Vagina (tissue), 2 donors: ENCODE results near the gene MUC6. TPM values are rescaled to one million over a fixed set of nuclear protein-coding genes. Genes with fewer than 3 reads are reported as not detected.

Source experiments
- DNase-seq, 2 donors: peaks; one replicate each; pipeline ENCODE4 v3.0.0-alpha.2; 2017; ENCODE audit errors: extremely low spot score in 2 of 2
- H3K27ac ChIP-seq: fragments of 200-600 bp; sonication (generic); one replicate; pipeline ENCODE4 v1.5.1; 2019
- H3K27me3 ChIP-seq: fragments of 200-600 bp; sonication (generic); one replicate; pipeline ENCODE4 v1.5.1; 2019
- H3K36me3 ChIP-seq, 2 donors: fragments of 200-600 bp; sonication (generic); one replicate each; pipeline ENCODE4 v1.5.1; 2017 to 2019
- H3K4me1 ChIP-seq: fragments of 200-600 bp; sonication (generic); one replicate; pipeline ENCODE4 v1.5.1; 2019
- H3K4me3 ChIP-seq, 2 donors: fragments of 200-600 bp; sonication (generic); 1 replicate in 1 of 2; 2 replicates in 1 of 2; pipeline ENCODE4 v1.5.1; 2016 to 2019
- H3K9me3 ChIP-seq: fragments of 200-600 bp; sonication (generic); one replicate; pipeline ENCODE4 v1.5.1; 2019
- CTCF ChIP-seq, 3 experiments: fragments of 450-650 bp in 2 of 3; fragments of 200-600 bp in 1 of 3; sonication (generic) in 1 of 3; IDR thresholded peaks; one replicate each; pipeline ENCODE4 v1.5.1; 2017 to 2019; ENCODE audit warnings: antibody characterized with exemption in 3 of 3, mild to moderate bottlenecking in 2 of 3, moderate library complexity in 2 of 3
- POLR2A ChIP-seq, 2 donors: fragments of 450-650 bp; IDR thresholded peaks; one replicate each; pipeline ENCODE4 v1.6.1; 2017; ENCODE audit warnings: antibody characterized with exemption in 2 of 2, mild to moderate bottlenecking in 2 of 2, moderate library complexity in 2 of 2
- POLR2AphosphoS5 ChIP-seq, 2 donors: sonication (generic); formaldehyde crosslinking; IDR thresholded peaks; one replicate each; pipeline ENCODE4 v1.9.0; 2017; ENCODE audit warnings: antibody characterized with exemption in 2 of 2, mild to moderate bottlenecking in 2 of 2, low read depth in 1 of 2; ENCODE audit not compliant: insufficient read depth in 1 of 2
- intact Hi-C: fragments of 100-400 bp; cut with DNase I; formaldehyde crosslinking; loops from one replicate; pipeline ENCODE4 v1.15.1; 2023
- total RNA-seq: library from RNA; depleted of rRNA; stranded (reverse); fragments of >200 nt; gene quantifications from one replicate; pipeline ENCODE4 v1.2.3, GENCODE V29; 2016

MUC6 gene
- total RNA-seq, 1 donor from 2014 or later, result not detected

GRCh38 chr11:1037506-1038055 is 1.1 kb upstream of the MUC6 start:
- H3K9me3 ChIP-seq, result no peaks in the 10 kb centered on the region
- no peak overlapping the region for H3K4me3 ChIP-seq
- intact Hi-C loops, result no loop called here
- H3K4me1 ChIP-seq, result no peaks in the 10 kb centered on the region
- no peak for TF ChIP-seq POLR2AphosphoS5 (IDR thresholded peaks at IDR 0.05; ENCODE audit: insufficient read depth in 1 of 2, low read depth in 1 of 2)
- H3K27me3 ChIP-seq, result no peaks in the 10 kb centered on the region
- no peak for DNase-seq
- H3K27ac ChIP-seq, result no peak overlapping the region
- H3K36me3 ChIP-seq, result no peaks in the 10 kb centered on the region

GRCh38 chr11:1036931-1037330 is 413 bp upstream of the MUC6 start:
- TF ChIP-seq CTCF (IDR thresholded peaks at IDR 0.05) (no peak), POLR2AphosphoS5 (IDR thresholded peaks at IDR 0.05; ENCODE audit: insufficient read depth in 1 of 2, low read depth in 1 of 2) (no peak), POLR2A (IDR thresholded peaks at IDR 0.05) (no peak)
- Histone ChIP-seq H3K36me3 (no peaks in the 10 kb centered on the region), H3K27me3 (no peaks in the 10 kb centered on the region), H3K9me3 (no peaks in the 10 kb centered on the region), H3K4me1 (no peaks in the 10 kb centered on the region), H3K27ac (no peak overlapping the region), H3K4me3 (no peak overlapping the region)
- intact Hi-C loops, result no loop called here
- DNase-seq, result no peak

- Histone ChIP-seq H3K36me3 (no peaks in the 10 kb centered on the region), H3K27ac (no peak overlapping the region), H3K4me3 (no peak overlapping the region), H3K27me3 (no peaks in the 10 kb centered on the region), H3K4me1 (no peaks in the 10 kb centered on the region), H3K9me3 (no peaks in the 10 kb centered on the region)
- TF ChIP-seq POLR2AphosphoS5 (IDR thresholded peaks at IDR 0.05; ENCODE audit: insufficient read depth in 1 of 2, low read depth in 1 of 2), result no peak
- no peak for TF ChIP-seq CTCF (IDR thresholded peaks at IDR 0.05)
- no peak for TF ChIP-seq POLR2A (IDR thresholded peaks at IDR 0.05)
- DNase-seq, result no peak
- intact Hi-C loops, result no loop called here
These were observed 788 bp downstream of the MUC6 start for GRCh38 chr11:1035577-1036283.

- TF ChIP-seq POLR2A (IDR thresholded peaks at IDR 0.05), result no peak
- no peaks in the 10 kb centered on the region for H3K9me3 ChIP-seq
- no peaks in the 10 kb centered on the region for H3K36me3 ChIP-seq
- H3K4me1 ChIP-seq, result no peaks in the 10 kb centered on the region
- intact Hi-C loops, result no loop called here
- H3K27ac ChIP-seq, result no peak overlapping the region
- H3K4me3 ChIP-seq, result no peak overlapping the region
- no peak for DNase-seq
- no peaks in the 10 kb centered on the region for H3K27me3 ChIP-seq
These were observed 1.8 kb downstream of the MUC6 start for GRCh38 chr11:1034456-1035295.

- Histone ChIP-seq H3K9me3 (no peaks in the 10 kb centered on the region), H3K27me3 (no peaks in the 10 kb centered on the region), H3K36me3 (no peaks in the 10 kb centered on the region), H3K27ac (no peak overlapping the region), H3K4me1 (no peaks in the 10 kb centered on the region), H3K4me3 (no peak overlapping the region)
- DNase-seq, result no peak
- intact Hi-C loops, result no loop called here
- TF ChIP-seq CTCF (IDR thresholded peaks at IDR 0.05) (no peak), POLR2A (IDR thresholded peaks at IDR 0.05) (no peak), POLR2AphosphoS5 (IDR thresholded peaks at IDR 0.05; ENCODE audit: insufficient read depth in 1 of 2, low read depth in 1 of 2) (no peak)
These were observed 2.5 kb downstream of the MUC6 start for GRCh38 chr11:1034001-1034400.
